Activated gamma-delta T cell treated with Interleukin-2 at 50 U/mL for 16 hours (primary cell): ENCODE measurements around the gene AUTS2.
"Not testable (repeated sequence)": the region's sequence is repeated elsewhere in the genome, so short reads cannot be mapped to it uniquely, and the experiment has no call there.

Source experiments
- DNase-seq: peaks from one replicate; pipeline ENCODE4 v3.0.0-alpha.2; 2020

The AUTS2 gene

DNA sequence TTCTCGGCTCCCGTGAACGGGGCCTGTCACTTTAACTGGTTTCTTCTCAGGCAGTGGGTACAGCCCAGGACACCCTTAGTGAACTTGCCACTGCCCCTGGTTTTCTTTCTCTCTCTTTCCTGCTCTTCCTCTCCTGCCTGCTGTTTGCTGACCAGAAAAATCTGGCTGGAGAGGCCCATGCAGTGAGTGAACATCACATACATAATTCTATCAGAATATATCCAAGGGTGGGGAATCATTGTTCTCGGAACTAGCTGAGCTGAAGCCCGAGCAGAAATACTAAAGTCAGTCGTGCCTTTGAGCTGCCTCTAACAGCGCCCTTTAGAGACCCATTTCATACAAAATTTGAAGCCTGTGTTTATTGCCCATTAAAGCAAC lies 1032.2 kb downstream of the AUTS2 start:
- DNase-seq: no peak

DNA sequence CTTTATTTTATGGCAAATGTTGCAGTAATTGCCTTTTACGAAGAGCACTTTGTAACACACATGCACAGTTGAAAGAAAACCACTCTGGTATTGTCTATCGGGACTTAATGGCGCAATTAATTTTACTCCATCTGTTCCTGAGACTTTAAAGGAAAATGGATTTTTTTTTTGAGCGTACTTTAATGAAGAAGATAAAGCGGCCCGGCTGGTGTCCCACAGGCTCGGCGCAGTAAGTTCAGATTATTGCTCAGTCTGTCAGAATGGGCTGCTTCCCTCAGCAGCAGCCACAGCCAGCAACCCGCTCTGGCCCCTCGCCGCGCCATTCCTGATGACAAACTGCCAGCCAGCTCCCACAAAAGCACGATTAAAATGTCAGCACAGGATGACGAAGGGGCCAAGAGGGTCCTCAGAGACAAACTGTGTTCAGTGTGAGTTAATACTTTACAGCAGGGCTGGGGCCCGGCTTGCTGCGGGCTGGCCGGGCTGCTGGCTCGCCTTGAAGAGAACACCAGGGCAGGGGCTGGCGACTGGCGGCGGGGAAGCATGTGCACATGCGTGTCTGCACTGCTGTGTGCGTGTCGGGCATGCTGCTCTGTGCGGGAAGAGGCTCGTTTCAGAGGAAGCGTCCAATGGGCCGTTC lies 1032.7 kb downstream of the AUTS2 start:
- DNase-seq: no peak

DNA sequence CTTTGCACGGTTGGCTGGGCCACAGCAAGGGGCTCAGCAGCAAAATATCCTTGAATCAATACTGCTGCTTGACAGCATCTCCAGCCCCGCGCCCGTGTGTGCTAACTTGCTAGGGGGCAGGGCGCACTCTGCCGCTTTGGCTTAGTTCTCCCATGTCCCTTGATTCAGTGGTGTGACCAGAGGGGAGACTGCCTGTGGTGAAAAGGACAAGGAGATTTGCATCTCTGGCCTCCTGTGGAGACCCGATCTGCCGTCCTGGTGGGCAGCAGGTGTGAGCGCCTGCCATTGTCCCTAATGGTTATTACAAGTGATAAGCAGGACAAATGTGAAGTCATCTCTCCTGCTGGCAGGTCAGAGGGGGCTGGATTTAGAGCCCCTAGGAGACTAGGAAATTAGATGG lies 1033.4 kb downstream of the AUTS2 start:
- no peak for DNase-seq

DNA sequence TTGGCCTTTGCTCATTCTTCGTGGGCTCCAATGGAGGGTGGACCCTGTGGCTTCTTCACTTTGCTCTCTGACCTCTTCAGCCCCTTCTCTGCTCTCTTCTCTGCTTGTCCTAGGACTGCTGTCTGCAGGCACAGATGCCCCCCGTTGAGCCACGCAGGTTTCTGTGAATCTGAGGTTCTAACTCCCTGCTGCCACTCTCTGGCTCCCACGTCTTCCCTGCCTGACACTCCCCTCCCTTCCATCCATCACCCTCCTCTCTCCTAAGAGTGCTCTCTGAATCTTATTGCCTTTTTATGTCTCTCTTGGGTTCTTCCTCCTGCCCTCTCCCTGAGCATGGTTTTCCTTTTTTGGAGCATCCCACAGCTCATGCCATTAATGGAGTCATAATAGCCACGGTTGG lies 1034.1 kb downstream of the AUTS2 start:
- DNase-seq: no peak

DNA sequence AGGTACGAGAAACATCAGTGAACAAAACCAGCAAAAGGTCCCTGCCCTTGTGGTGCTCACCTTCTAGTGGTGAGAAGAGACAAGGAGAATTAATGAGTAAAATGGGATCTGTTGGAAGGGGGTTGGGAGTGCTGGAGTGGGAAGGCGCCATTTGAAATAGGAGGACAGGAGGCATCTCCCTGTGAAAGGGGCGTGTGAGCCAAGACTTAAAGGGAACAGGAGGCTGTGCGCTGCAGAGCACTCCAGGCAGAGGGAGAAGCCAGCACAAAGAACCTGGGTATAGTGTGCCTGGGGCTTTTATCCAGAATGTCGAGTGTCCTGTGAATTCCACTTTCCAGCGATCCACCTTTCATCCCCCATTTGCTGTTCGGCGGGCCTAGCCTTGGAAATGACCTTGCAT lies 1035.8 kb downstream of the AUTS2 start:
- DNase-seq: no peak

DNA sequence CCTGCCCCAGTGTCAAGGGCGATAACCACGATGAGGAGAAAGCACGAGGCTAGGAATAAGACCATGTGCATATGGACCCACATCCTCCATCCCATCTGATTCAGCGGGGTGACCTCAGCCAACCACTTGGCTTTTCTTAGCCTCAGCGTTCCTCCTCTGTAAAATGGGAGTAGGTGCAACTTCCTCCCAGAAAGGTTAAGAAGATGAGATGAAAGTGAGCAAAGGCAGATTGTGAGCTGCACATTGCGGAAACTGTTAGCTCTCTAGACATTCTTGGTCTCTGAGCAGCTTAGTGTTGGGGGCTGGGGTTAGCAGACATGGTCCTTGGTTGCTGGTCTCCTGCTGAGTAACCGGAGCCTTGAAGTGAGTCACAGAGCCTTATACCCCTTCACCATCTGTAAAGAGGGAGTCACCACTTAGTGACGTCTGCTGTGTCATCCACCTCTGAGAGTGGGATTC lies 1036.4 kb downstream of the AUTS2 start:
- DNase-seq: peak; percentile 26

DNA sequence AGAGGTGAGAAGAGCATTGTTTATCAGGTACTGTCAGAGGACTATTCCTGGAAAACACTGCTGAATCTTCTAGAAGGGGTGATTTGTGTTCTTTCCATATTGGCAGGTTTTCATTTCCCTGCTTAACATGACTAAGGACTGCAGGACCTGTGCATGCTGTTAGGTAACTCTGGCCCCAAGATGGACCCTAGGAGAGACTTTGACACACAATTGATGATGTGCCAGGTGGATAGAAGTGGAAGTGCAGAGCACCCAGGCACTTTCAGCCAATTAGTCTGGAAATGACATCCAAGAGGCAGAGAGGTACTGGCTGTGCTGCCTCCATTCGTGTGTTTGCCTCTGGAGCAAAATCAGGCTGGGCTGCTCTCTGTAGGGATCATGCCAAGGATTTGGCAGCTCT lies 1037.4 kb downstream of the AUTS2 start:
- no peak for DNase-seq

DNA sequence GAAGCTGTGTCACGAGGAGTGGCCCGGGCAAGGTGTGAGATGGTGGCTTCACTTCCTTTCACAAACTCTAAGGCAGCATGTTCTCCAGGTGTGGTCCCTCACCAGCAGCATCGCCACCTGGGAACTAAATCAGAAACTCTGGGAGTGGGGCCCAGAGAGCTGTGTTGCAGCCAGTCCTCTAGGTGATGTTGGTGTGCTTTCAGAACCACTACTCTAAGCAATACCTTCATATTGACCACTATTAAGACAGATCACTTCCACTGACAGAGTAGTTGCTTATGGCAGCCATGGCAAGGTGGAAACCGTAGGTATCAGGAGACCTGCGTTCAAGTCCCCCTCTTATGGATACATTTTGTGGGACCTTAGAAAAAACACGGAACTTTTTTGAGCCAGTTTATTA lies 1037.9 kb downstream of the AUTS2 start:
- DNase-seq: no peak

DNA sequence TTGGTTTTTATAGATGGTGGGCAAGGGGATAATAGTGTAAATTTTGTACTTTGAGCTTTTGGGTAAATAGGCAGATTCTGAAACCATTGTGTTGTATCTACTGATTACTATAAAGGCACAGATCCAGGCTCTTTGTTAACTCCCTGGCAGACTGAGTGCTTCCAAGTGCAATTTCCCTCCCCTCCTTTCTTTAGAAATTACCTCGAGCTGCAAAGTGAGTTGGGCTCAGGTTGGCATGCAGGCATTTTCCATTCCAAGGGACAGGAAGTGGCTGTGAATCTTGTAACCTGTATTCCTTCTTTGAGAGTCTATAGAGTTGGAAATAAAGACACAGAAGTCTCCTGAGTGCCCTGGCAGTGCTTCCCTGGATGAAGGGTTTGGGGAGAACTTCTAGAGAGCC lies 1039.5 kb downstream of the AUTS2 start:
- DNase-seq: no peak

DNA sequence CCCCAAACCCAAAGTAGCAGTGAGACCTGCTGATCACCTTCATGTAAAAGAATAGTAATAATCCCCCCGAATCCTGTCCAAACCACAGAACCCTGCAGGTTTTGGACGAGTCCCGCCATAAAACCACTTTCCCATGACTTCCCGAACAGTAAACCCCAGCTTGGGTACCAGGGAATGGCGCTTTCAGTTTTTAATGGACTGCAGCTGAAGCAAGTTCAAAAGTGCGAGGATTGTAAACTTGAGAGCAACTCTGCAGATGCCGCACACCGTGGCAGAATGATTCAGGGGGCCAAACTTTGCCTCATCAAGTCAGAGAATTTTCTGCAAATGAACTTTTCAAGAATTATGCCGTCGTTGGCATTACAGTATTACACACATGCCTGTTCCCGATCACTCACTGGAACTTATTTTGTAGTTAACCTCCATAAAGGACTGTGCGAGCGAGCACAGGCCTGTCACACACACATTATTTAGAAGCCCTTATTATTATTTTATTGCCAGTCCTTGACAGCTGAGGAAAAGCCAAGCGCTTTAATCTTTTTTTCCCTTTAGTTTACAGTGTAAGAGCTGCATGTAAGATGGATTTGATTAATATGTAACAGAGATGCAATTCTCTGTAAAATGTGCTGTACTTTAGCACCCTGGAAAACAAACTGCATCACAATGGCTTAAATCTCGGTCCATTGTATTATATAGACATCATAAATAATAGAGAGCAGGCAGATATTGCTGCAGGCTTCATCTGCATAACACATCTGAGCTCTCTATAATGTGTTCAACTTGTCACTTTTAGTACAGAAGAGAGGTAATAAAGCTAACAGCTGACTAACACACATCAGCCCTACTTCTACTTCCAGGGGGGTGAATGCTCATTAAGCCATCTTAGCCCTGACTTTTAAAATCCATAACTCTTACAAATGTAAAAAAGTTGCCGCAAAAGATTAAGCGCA lies 1040.2 kb downstream of the AUTS2 start:
- no peak for DNase-seq

DNA sequence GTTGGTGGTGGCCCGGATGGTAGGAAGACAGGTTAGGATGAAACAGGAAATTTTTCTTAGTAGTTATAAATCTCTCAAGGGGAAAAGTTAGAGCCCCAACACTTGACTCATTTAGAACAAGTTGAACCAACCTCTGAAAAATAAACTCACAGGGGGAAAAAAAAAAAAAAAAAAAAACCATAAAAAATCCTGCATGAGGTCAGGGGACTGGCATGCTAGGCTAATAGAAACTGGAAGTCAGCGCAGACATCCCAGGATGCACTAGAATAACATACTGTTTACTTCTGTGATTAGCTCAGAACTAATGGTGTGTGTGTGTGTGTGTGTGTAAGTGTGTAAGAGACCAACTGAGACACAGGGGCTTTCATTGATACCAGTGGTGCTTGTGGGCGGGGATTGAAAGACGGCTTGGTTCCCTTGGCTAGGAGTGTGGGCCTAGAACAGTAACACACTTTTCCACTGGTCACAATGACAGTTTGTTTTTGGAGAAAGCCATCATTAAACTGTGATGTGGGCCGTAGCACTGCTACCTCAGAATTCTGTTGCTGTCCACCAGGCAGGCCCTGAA lies 1042.1 kb downstream of the AUTS2 start:
- no peak for DNase-seq

DNA sequence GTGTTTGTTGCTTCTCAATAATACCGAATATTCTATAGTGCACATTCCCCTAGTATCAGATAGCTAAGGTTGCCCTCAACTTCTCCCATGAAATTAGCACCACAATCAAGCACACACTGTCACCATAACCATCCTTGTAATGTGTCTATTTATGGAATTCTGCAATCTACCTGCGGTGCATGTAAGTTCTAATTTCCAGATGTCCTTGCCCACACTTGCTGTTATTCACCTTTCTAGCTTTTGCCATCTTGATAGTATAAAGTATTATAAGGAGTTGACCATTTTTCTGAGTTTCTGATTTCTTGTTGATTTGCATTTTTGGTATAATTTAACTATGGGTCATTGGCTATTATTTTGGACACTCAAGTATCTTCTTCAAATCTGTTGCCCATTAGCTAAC lies 1043.6 kb downstream of the AUTS2 start:
- no peak for DNase-seq

DNA sequence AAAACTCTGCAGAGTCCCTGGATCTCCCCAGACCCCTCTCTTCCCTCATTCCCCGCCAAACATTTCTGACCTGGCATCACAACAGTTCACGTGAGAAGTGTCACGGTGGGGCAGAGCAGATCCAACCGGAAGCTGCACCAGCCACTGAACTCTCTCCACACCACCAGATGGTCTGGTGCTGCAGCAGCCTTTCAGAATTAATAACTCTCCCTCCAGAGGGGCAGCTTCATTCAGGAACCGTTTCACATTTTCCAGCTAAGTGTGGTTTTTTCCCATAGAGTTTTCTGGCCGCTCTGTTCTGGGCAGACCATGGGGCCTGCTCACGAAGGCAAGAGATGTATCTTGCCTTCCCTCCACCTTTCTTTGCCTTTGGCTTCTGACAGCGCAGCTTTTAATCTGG lies 1047.0 kb downstream of the AUTS2 start:
- no peak for DNase-seq

DNA sequence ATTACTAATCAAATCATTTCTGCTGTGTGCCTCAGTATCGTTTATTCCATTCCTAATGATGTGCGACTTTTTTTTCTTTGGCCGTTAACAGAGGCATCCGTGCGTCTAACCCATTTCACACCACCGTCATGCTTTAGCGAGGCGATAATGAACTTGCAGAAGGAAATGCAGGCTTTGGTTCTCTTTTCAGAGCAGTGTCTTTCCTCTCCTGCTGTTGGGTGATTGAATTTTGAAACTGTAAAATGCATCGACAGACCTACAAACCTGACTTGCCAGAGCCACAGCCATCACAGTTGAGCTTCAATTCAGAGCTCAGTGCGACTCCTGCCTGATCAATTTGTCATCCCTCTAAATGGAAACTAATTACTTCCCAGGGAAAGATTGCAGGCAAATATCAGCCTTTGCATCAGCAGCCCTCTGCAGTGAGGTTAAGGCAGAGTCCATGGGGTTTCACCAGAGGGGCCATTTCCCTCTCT lies 1047.6 kb downstream of the AUTS2 start:
- DNase-seq: no peak

DNA sequence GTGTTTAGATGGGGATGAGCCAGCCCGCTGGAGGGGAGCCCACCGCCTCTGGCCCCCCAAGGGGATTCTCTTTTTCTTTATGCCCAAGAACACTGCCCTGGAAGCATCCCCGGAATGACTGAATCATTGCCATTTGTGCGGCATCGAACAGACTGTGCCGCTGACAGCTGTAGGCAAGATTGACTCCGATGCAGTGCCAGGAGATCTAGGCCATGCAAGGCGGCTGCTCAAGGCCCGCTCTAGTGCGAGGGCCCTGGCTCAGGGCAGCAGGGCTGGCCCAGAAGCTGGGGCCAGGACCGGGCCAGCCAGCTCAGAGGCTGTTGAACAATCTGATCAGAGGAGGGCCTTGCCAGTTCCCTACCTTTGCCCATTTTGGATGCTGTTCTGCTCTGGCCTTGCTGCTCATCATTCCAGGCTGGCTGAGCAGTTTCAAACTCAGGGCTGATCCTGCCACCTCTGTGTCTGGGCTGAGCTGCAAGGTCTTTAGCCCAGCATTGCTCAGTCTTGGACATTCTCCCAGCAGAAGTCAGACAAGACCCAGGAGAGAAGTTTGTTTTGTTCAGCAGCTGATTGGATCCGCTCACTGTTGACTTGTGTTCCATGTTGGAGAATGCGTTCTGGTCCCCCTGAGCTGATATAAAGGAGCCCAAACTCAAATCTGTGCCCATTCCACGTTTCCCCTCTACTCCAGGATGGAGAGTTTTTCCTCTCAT lies 1048.4 kb downstream of the AUTS2 start:
- DNase-seq: no peak

DNA sequence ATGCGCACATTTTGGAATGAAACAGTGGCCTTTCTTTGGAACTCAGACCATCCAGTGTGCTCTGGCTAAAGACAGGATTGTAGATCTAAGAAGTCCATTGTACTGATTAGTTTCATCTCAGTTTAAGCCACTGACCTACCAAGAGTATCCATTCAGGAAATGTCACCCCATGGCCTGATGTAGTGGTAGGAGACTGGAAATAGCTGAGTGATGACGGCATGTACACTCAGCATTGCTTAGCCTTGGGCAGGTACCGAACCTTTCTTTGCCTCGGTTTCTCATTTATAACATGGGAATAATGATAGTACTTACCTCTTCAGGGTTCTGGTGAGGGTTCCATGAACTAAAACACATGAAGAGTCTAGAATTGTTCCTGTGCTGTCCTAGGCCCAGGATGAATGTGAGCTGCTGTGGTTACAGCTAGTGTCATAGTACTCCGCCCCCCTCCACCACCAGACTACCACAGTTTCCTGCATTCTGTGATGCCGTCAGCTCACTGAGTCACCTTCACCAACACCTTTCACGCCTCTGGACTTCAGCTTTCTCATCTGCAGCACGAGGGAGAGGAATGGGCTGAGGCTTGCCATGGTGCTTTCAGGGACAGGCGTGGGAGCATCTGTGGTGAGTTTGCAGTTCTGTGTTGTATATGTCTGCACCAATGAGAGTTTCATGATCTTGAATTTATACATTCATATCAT lies 1049.7 kb downstream of the AUTS2 start:
- peak; percentile 84 for DNase-seq

DNA sequence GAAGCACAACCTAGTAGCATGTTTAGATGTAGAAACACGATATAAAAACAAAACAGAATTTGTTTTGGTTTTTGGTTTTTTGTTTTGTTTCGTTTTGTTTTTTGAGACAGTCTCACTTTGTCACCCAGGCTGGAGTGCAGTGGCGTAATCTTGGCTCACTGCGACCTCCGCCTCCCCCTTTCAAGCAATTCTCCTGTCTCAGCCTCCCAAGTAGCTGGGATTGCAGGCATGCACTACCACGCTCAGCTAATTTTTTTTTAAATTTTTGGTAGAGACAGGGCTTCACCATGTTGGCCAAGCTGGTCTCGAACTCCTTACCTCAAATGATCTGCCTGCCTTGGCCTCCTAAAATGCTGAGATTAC lies 1050.2 kb downstream of the AUTS2 start:
- not testable (repeated sequence) for DNase-seq

DNA sequence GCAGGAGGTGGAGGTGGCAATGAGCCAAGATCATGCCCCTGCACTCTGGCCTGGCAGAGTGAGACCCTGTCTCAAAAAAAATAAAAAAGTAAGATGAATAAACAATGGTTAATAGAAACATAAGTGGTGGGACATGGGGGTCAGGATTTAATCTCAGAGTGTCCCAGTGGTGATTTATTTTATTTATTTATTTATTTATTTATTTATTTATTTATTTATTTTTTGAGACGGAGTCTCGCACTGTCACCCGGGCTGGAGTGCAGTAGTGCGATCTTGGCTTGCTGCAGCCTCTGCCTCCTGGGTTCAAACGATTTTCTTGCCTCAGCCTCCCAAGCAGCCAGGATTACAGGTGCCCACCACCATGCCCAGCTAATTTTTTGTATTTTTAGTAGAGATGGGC lies 1051.0 kb downstream of the AUTS2 start:
- no peak for DNase-seq

DNA sequence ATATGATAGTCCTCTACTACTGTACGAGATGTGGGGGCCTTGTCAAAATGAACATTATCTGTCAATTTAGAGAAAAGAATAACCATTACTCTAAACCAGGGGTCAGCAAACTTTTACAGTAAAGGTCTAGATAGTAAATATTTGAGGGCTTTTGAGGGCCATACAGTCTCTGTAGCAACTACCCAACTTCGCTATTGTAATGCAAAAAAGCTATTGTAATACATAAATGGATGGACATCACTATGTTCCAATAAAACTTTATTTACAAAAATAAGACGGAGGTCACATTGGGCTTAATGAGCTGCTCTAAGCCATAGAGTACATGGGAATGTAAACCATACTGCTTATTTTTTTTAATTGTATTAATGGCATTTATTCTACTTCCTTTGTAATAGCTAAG lies 1055.9 kb downstream of the AUTS2 start:
- no peak for DNase-seq

DNA sequence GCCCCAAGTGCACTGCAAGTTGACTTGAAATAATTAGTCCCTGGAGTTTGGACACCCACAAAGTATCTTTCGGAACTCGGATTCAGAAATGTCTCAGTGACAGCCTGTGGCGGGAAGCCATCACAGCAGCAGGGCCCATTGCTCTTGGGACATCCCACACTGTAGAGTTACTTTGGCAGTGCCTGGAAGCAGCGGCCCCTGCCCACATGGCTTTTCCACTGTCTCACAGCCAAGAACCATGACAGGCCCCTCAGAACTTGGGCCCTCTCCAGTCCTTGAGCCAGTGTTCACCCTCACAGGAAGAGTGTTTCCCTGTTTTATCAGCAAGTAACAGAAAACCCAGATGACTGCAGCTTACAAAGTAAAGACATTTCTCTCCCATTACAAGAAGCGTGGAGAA lies 1056.7 kb downstream of the AUTS2 start:
- no peak for DNase-seq

DNA sequence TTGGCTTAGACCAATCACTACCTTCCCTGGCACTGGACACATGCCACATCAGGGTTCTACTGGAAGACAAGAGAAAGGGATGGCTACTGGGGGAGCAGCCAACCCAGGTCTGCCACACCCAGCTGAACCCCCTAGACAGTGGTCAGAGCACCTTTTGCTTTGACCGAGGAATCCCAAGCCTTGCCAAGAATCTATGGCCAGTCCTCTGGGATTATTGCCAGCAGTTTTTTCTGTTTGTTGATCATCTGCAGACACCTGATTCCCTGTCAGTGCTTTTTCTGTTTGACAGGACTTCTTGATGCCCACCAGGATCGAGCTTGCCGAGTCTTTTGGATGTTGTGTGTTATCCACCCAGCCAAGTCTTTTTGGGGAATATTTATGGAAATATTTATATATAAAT lies 1057.4 kb downstream of the AUTS2 start:
- DNase-seq: no peak

DNA sequence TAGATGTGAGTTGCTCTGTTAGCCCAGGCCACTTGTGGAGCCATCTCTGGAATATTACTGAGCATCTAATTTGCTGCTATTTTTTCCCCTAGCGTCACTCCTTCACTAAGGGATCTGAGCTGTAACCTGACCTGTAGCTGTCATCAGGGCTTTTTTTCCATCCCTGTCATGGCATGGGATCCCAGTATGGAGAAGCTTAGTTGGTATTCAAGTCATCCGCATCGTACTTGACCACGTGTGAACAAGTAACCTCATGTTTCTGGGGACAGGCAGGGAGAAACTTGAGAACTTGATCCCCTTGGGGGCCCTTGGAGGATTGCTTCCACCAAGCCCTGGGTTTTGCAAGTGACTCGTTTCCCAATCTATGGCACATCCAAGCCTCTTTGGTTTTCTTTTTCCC lies 1059.3 kb downstream of the AUTS2 start:
- DNase-seq: no peak
